Anterior cingulate cortex (tissue), 58 donors: ENCODE results near the gene NDUFA5.
"Not testable (repeated sequence)": the region's sequence is repeated elsewhere in the genome, so short reads cannot be mapped to it uniquely, and the experiment has no call there.

Experiments
- DNase-seq, 58 donors: peaks; one replicate each; lab custom pipeline; 2025; lab: John Stamatoyannopoulos, UW

The NDUFA5 gene

DNA sequence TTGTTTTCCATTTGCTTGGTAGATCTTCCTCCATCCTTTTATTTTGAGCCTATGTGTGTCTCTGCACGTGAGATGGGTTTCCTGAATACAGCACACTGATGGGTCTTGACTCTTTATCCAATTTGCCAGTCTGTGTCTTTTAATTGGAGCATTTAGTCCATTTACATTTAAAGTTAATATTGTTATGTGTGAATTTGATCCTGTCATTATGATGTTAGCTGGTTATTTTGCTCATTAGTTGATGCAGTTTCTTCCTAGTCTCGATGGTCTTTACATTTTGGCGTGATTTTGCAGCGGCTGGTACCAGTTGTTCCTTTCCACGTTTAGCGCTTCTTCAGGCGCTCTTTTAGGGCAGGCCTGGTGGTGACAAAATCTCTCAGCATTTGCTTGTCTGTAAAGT is 31.1 kb downstream of the NDUFA5 start:
- DNase-seq: not testable (repeated sequence)

- DNase-seq: no peak
Measured at GRCh38 chr7:123522066-123522465, 35.6 kb downstream of the NDUFA5 start.

- no peak for DNase-seq
Measured at GRCh38 chr7:123505221-123505620, 52.4 kb downstream of the NDUFA5 start.

GRCh38 chr7:123502201-123502600 is 55.4 kb downstream of the NDUFA5 start:
- no peak for DNase-seq

- no peak for DNase-seq
Measured at GRCh38 chr7:123500878-123501489, 56.6 kb downstream of the NDUFA5 start.

- no peak for DNase-seq
Measured at GRCh38 chr7:123499211-123499970, 58.2 kb downstream of the NDUFA5 start.

GRCh38 chr7:123498601-123499000 is 59.0 kb downstream of the NDUFA5 start:
- no peak for DNase-seq

- DNase-seq: no peak
Measured at GRCh38 chr7:123498031-123498430, 59.6 kb downstream of the NDUFA5 start.

- peak in 6 of 58 donors; percentile 0 to 3 (median 1) for DNase-seq
Measured at GRCh38 chr7:123494193-123494796, 63.3 kb downstream of the NDUFA5 start.

- no peak for DNase-seq
Measured at GRCh38 chr7:123492485-123492884, 65.1 kb downstream of the NDUFA5 start.
